Endothelial cell of umbilical vein (primary cell): ENCODE data around the gene METTL26. TPM values are rescaled to one million over a fixed set of nuclear protein-coding genes. Genes with fewer than 3 reads are reported as not detected.

ENCODE experiments used
- BruUV-seq: library from RNA; stranded (reverse); fragments of 400-500 nt; replicated peaks from 2 replicates; lab custom pipeline; 2021; lab: Mats Ljungman, UMichigan
- CTCF ChIA-PET: fragments of 300-600, 350-600 bp; sonication (Branson Sonifier 250); formaldehyde crosslinking; loops from one replicate; lab custom pipeline; 2021; ENCODE audit warnings: antibody characterized with exemption, inconsistent platforms; lab: Charles Lee
- POLR2A ChIA-PET: fragments of 300-600, 350-600 bp; sonication (Branson Sonifier 250); formaldehyde crosslinking; loops from one replicate; lab custom pipeline; 2021; ENCODE audit warnings: antibody characterized with exemption, inconsistent platforms; lab: Charles Lee
- DNase-seq: peaks from one replicate; pipeline ENCODE4 v3.0.0-alpha.2; 2011; ENCODE audit warnings: low read depth, low spot score
- FAIRE-seq: peaks from 2 replicates; lab custom pipeline; 2011; peaks lifted over from hg19 to GRCh38; lab: Jason Lieb, UNC
- H2AFZ ChIP-seq: 2 replicates; pipeline ENCODE4 v1.6.0; 2012; ENCODE audit warnings: low read depth, low read length, control low read depth, inconsistent platforms
- H3K27ac ChIP-seq: 2 replicates; pipeline ENCODE4 v1.5.1; 2011; ENCODE audit warnings: low read depth, mild to moderate bottlenecking, control low read depth, low read length, moderate library complexity; ENCODE audit not compliant: insufficient read depth
- H3K27me3 ChIP-seq, 2 experiments: 2 replicates each; pipeline versions ENCODE4 v1.6.0 to v1.6.1; 2011; ENCODE audit warnings: low read length in 2 of 2, mixed read lengths in 1 of 2; ENCODE audit not compliant: control insufficient read depth in 2 of 2, insufficient read depth in 2 of 2
- H3K36me3 ChIP-seq, 2 experiments: 2 replicates in 1 of 2; 3 replicates in 1 of 2; pipeline ENCODE4 v1.5.1; 2011; ENCODE audit warnings: low read length in 2 of 2, mild to moderate bottlenecking in 1 of 2, moderate library complexity in 1 of 2; ENCODE audit not compliant: control insufficient read depth in 2 of 2, insufficient read depth in 2 of 2; ENCODE audit errors: extremely low read depth in 1 of 2
- H3K4me1 ChIP-seq: 3 replicates; pipeline ENCODE4 v1.5.1; 2011; ENCODE audit warnings: mild to moderate bottlenecking, low read length; ENCODE audit not compliant: control insufficient read depth, insufficient read depth; ENCODE audit errors: extremely low read depth
- H3K4me2 ChIP-seq: 2 replicates; pipeline ENCODE4 v1.6.1; 2011; ENCODE audit warnings: low read length, control low read depth, mixed read lengths; ENCODE audit not compliant: insufficient read depth
- H3K4me3 ChIP-seq, 3 experiments: fragments of 200-600 bp in 1 of 3; sonication (generic), shearing (Covaris generic) in 1 of 3; replicated peaks in 1 of 3; 2 replicates each; pipeline ENCODE4 v1.5.1; 2011 to 2016; ENCODE audit warnings: control low read depth in 3 of 3, low read length in 3 of 3, mild to moderate bottlenecking in 2 of 3, inconsistent platforms in 1 of 3, low read depth in 1 of 3, moderate library complexity in 1 of 3; ENCODE audit not compliant: insufficient read depth in 1 of 3
- H3K79me2 ChIP-seq: 2 replicates; pipeline ENCODE4 v1.6.0; 2012; ENCODE audit warnings: low read length, inconsistent platforms; ENCODE audit not compliant: control insufficient read depth, insufficient read depth
- H3K9ac ChIP-seq: replicated peaks from 2 replicates; pipeline ENCODE3; 2011; ENCODE audit warnings: low read length, control low read depth; ENCODE audit not compliant: insufficient read depth; ENCODE audit errors: extremely low read depth
- H3K9me1 ChIP-seq: replicated peaks from 3 replicates; pipeline ENCODE4 v1.6.0; 2011; ENCODE audit warnings: mild to moderate bottlenecking, low read length; ENCODE audit not compliant: control insufficient read depth, insufficient read depth; ENCODE audit errors: extremely low read depth
- H3K9me3 ChIP-seq: replicated peaks from 2 replicates; pipeline ENCODE4 v1.5.1; 2012; ENCODE audit warnings: low read length, inconsistent platforms; ENCODE audit not compliant: control insufficient read depth, insufficient read depth
- H4K20me1 ChIP-seq: replicated peaks from 2 replicates; pipeline ENCODE3; 2011; ENCODE audit warnings: mild to moderate bottlenecking, low read length; ENCODE audit not compliant: control insufficient read depth, insufficient read depth; ENCODE audit errors: extremely low read depth
- EZH2 ChIP-seq: IDR thresholded peaks from 2 replicates; pipeline ENCODE4 v1.6.1; 2012; ENCODE audit warnings: borderline replicate concordance, low read depth, mild to moderate bottlenecking, moderate library complexity, low read length, inconsistent platforms; ENCODE audit not compliant: severe bottlenecking
- FOS ChIP-seq: IDR thresholded peaks from 2 replicates; pipeline ENCODE4 v1.6.1; 2011; ENCODE audit warnings: mild to moderate bottlenecking, low read length, moderate library complexity, borderline replicate concordance; ENCODE audit not compliant: insufficient read depth
- GATA2 ChIP-seq: IDR thresholded peaks from 2 replicates; pipeline ENCODE4 v1.7.0; 2011; ENCODE audit warnings: low read depth, mild to moderate bottlenecking, moderate library complexity, mixed read lengths, low read length; ENCODE audit not compliant: insufficient read length, insufficient read depth
- JUN ChIP-seq: IDR thresholded peaks from 2 replicates; pipeline ENCODE4 v1.6.1; 2011; ENCODE audit warnings: borderline replicate concordance, low read depth; ENCODE audit not compliant: insufficient read length, insufficient read depth
- MYC ChIP-seq: IDR thresholded peaks from one replicate; pipeline ENCODE4 v1.6.1; 2011; ENCODE audit warnings: mild to moderate bottlenecking, low read depth, low read length
- POLR2A ChIP-seq: IDR thresholded peaks from 2 replicates; pipeline ENCODE4 v1.6.1; 2012; ENCODE audit warnings: low read depth, mild to moderate bottlenecking, control low read depth, low read length
- POLR2AphosphoS5 ChIP-seq: IDR thresholded peaks from 2 replicates; pipeline ENCODE4 v1.6.1; 2012; ENCODE audit warnings: low read depth, mild to moderate bottlenecking, control low read depth, low read length, moderate library complexity; ENCODE audit not compliant: insufficient read depth
- dilution Hi-C: fragments of 300-500 bp; cut with MboI; formaldehyde crosslinking; loops from one replicate; pipeline ENCODE4 v1.15.0; 2019; ENCODE audit warnings: low sequenced_read_pairs; ENCODE audit not compliant: extremely low pct_ligation_motif_present
- intact Hi-C: fragments of 100-400 bp; cut with micrococcal nuclease; formaldehyde crosslinking; loops from one replicate; pipeline ENCODE4 v1.10.0; 2022
- polyA plus RNA-seq, 4 experiments: library from polyadenylated mRNA; depleted of rRNA in 3 of 4; stranded (reverse) in 3 of 4; unstranded in 1 of 4; fragments of >200 nt; gene quantifications; 2 replicates each; pipeline versions ENCODE4 v1.2.1 to v1.2.3, GENCODE V29; 2011 to 2012; ENCODE audit warnings: missing spikeins in 1 of 4
- total RNA-seq: library from RNA; stranded (reverse); gene quantifications from 2 replicates; pipeline ENCODE4 v1.2.3, GENCODE V29; 2021
- TF ChIP-seq, protein P1 (sequence below): IDR thresholded peaks from 2 replicates; pipeline ENCODE4 v1.6.1; 2011; ENCODE audit not compliant: insufficient read depth, insufficient read length
- TF ChIP-seq, protein P2 (sequence below), 2 donors: IDR thresholded peaks; 1 replicate in 1 of 2; 2 replicates in 1 of 2; pipeline ENCODE4 v1.5.1; 2011; ENCODE audit warnings: low read length in 2 of 2, mild to moderate bottlenecking in 2 of 2, moderate library complexity in 2 of 2, control low read depth in 1 of 2, inconsistent platforms in 1 of 2, low read depth in 1 of 2; ENCODE audit not compliant: insufficient read depth in 1 of 2; ENCODE audit errors: extremely low read depth in 1 of 2

METTL26 gene
- total and polyA plus RNA-seq, 2 donors (not counting 3 experiments of a cell fraction or from before 2014, with no cell fraction given), result 114 to 138 TPM

DNA sequence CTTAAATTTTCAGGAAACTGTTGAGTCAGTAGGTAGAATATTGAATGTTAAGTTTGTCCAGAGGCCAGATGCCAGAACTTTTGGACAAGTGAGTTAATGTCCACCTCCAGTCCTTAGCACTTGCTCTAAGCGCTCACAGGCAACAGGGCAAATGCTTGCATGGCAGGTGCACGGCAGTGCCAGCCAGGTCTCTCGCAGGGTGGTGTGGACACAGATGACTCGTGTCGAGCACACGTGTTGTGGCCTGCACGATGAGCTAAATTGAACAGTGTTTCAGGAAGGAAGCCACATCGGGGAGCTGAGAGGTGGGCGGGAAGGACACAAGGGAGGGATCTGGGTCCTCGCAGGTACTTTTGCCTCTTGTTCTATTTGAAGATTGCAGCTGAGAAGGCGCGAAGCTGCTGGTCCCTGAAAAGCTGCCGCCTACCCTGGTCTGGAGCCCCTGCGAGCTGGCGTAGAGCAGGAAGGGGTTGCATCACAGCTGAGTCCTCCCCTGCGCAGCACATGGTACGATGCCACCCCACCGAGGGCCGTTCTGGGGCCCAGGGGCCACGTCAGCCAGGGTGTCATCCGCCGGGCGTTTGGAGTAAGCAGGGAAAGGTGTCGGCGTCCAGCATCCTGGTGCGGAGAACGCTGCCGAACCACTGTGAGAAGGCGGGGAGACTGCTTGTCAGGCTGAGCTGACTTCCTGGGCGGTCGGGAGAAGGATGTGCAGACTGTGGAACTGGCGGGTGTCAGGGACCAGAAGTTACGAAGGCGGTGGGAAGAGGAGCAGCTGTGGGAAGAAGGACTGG, 40.0 kb downstream of the METTL26 start:
- Histone ChIP-seq H3K9me3 (no peaks in the 10 kb centered on the region), H3K4me3 (no peak overlapping the region), H3K4me2 (no peak overlapping the region), H3K9me1 (no peaks in the 10 kb centered on the region), H3K4me1 (peaks cover under 1% of the 10 kb centered on the region), H3K79me2 (peaks cover 14% of the 10 kb centered on the region), H3K27ac (no peak overlapping the region), H3K9ac (no peak overlapping the region), H3K27me3 (no peaks in the 10 kb centered on the region), H3K36me3 (peaks cover 0 to 3% of the 10 kb centered on the region in 2 experiments), H4K20me1 (no peaks in the 10 kb centered on the region), H2AFZ (no peak overlapping the region)
- TF ChIP-seq FOS (no peak), MYC (no peak), JUN (no peak), EZH2 (no peak), POLR2A (no peak), GATA2 (no peak), POLR2AphosphoS5 (no peak)
- TF ChIP-seq, protein P1, sequence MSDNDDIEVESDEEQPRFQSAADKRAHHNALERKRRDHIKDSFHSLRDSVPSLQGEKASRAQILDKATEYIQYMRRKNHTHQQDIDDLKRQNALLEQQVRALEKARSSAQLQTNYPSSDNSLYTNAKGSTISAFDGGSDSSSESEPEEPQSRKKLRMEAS, result no peak
- TF ChIP-seq, protein P2, sequence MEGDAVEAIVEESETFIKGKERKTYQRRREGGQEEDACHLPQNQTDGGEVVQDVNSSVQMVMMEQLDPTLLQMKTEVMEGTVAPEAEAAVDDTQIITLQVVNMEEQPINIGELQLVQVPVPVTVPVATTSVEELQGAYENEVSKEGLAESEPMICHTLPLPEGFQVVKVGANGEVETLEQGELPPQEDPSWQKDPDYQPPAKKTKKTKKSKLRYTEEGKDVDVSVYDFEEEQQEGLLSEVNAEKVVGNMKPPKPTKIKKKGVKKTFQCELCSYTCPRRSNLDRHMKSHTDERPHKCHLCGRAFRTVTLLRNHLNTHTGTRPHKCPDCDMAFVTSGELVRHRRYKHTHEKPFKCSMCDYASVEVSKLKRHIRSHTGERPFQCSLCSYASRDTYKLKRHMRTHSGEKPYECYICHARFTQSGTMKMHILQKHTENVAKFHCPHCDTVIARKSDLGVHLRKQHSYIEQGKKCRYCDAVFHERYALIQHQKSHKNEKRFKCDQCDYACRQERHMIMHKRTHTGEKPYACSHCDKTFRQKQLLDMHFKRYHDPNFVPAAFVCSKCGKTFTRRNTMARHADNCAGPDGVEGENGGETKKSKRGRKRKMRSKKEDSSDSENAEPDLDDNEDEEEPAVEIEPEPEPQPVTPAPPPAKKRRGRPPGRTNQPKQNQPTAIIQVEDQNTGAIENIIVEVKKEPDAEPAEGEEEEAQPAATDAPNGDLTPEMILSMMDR (IDR thresholded peaks at IDR 0.05; ENCODE audit: extremely low read depth in 1 of 2, insufficient read depth in 1 of 2, low read depth in 1 of 2, low read length in 2 of 2), result no peak
- no TSS peak for BruUV-seq
- intact Hi-C loops (no loop called here), dilution Hi-C loops (no loop called here)
- ChIA-PET CTCF (no interaction called here), POLR2A (no interaction called here)
- FAIRE-seq (no peak), DNase-seq (no peak)
